K562 (cell line): ENCODE data around the gene FANCF. TPM values are rescaled to one million over a fixed set of nuclear protein-coding genes. Genes with fewer than 3 reads are reported as not detected.
A peak's percentile ranks its signal among the peaks of the same experiment; 100 is the strongest.

ENCODE experiments used
- E2F3 ChIP-seq: fragments of 250-450 bp; sonication (Bioruptor Pico); IDR thresholded peaks from 2 replicates; pipeline ENCODE4 v1.4.0; 2020; ENCODE audit warnings: mild to moderate bottlenecking
- ESRRA ChIP-seq: fragments of 450-650 bp; IDR thresholded peaks from 2 replicates; pipeline ENCODE4 v1.6.1; 2014; ENCODE audit warnings: low read depth, mild to moderate bottlenecking, moderate library complexity, borderline replicate concordance
- HDAC3 ChIP-seq: fragments of 450-650 bp; IDR thresholded peaks from 2 replicates; pipeline ENCODE4 v1.6.1; 2018; ENCODE audit warnings: borderline replicate concordance, mild to moderate bottlenecking, moderate library complexity; ENCODE audit not compliant: partially characterized antibody
- POLR2A ChIP-seq: fragments of 450-650 bp; conservative IDR thresholded peaks from 2 replicates; pipeline ENCODE4 v1.6.1; 2016
- POLR3G ChIP-seq: IDR thresholded peaks from 2 replicates; pipeline ENCODE4 v1.6.1; 2011; ENCODE audit not compliant: insufficient read length, insufficient replicate concordance; ENCODE audit errors: extremely low read depth
- PURB ChIP-seq: sonication (generic); formaldehyde crosslinking; IDR thresholded peaks from 2 replicates; pipeline ENCODE4 v1.9.0; 2021; ENCODE audit warnings: low read depth, mild to moderate bottlenecking, missing genetic modification reagents
- SMARCA4 ChIP-seq: fragments of 450-650 bp; IDR thresholded peaks from 2 replicates; pipeline ENCODE4 v1.6.1; 2016
- TEAD2 ChIP-seq: fragments of 450-650 bp; IDR thresholded peaks from 2 replicates; pipeline ENCODE4 v1.6.1; 2016; ENCODE audit warnings: missing genetic modification characterization, control low read depth, missing compliant biosample characterization
- TFE3 ChIP-seq: fragments of 450-650 bp; formaldehyde crosslinking; IDR thresholded peaks from 2 replicates; pipeline ENCODE4 v1.4.0; 2020; ENCODE audit warnings: mild to moderate bottlenecking, mixed read lengths
- ZC3H8 ChIP-seq: fragments of 450-650 bp; IDR thresholded peaks from 2 replicates; pipeline ENCODE4 v1.6.1; 2017
- ZKSCAN8 ChIP-seq: fragments of 200-800 bp; sonication (Bioruptor generic); IDR thresholded peaks from 2 replicates; pipeline ENCODE4 v1.6.1; 2016; ENCODE audit warnings: missing genetic modification characterization, missing compliant biosample characterization
- ZNF609 ChIP-seq: sonication (generic); formaldehyde crosslinking; IDR thresholded peaks from 2 replicates; pipeline ENCODE4 v1.8.1; 2023; ENCODE audit warnings: missing genetic modification reagents, mild to moderate bottlenecking, borderline replicate concordance
- polyA plus RNA-seq, 8 experiments: library from polyadenylated mRNA; depleted of rRNA in 4 of 8; stranded (reverse) in 5 of 8; unstranded in 3 of 8; fragments of >200 nt; fragmentation: Nextera tagmentation in 2 of 8; fragmentation: Illumina TruSeq in 1 of 8; extraction: Ambion mirVana in 2 of 8; extraction: Trizol in 1 of 8; gene quantifications; 2 replicates each; pipeline versions ENCODE4 v1.2.1 to v1.2.3, GENCODE V29; 2011 to 2014; ENCODE audit warnings: inconsistent platforms in 1 of 8, missing spikeins in 1 of 8
- total RNA-seq, 7 experiments: library from RNA; depleted of rRNA in 6 of 7; stranded (reverse); fragments of >200 nt in 6 of 7; fragmentation: Illumina TruSeq in 2 of 7; extraction: Trizol in 2 of 7; gene quantifications; 2 replicates each; pipeline versions ENCODE4 v1.2.1 to v1.2.3, GENCODE V29; 2011 to 2021; ENCODE audit warnings: low replicate concordance in 1 of 7
- TF ChIP-seq, protein P1 (sequence below), 2 experiments: fragments of 450-650 bp; formaldehyde crosslinking in 1 of 2; IDR thresholded peaks; 2 replicates each; pipeline versions ENCODE4 v1.4.0 to v1.6.1; 2014 to 2020; ENCODE audit warnings: mild to moderate bottlenecking in 2 of 2, borderline replicate concordance in 1 of 2, low read depth in 1 of 2

FANCF gene
- total and polyA plus RNA-seq, 9 of the 15 experiments (the other 6 are each of a cell fraction or from before 2014, with no cell fraction given), result 0.99 to 10.3 (median 7.5) TPM

DNA sequence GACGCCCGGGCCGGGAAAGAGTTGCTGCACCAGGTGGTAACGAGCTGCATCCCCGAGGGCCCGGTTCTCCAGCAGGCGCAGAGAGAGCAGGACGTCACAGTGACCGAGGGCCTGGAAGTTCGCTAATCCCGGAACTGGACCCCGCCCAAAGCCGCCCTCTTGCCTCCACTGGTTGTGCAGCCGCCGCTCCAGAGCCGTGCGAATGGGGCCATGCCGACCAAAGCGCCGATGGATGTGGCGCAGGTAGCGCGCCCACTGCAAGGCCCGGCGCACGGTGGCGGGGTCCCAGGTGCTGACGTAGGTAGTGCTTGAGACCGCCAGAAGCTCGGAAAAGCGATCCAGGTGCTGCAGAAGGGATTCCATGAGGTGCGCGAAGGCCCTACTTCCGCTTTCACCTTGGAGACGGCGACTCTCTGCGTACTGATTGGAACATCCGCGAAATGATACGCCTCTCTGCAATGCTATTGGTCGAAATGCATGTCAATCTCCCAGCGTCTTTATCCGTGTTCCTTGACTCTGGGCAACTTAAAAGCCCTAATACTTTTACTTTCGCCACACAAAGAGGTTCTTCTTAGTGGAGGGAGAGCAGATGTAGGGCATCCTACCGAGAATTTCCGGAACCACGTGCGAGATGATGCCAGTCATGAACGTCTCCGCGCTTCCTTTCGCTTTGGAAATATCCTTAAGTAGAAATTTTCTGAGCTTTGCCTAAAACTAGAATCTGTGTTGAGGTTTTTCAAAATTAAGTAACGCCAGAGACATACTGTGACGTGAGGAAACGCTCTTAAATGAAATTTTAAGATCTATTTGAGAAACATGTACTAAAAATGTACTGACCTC lies at the start of gene FANCF (continued):
- no peak for TF ChIP-seq ZNF609 (CRISPR knock-in tag)
- no peak for TF ChIP-seq ESRRA
- TF ChIP-seq HDAC3, result no peak
- TF ChIP-seq POLR3G, result no peak
- no peak for TF ChIP-seq SMARCA4
- TF ChIP-seq ZC3H8, result no peak
- TF ChIP-seq, protein P1, sequence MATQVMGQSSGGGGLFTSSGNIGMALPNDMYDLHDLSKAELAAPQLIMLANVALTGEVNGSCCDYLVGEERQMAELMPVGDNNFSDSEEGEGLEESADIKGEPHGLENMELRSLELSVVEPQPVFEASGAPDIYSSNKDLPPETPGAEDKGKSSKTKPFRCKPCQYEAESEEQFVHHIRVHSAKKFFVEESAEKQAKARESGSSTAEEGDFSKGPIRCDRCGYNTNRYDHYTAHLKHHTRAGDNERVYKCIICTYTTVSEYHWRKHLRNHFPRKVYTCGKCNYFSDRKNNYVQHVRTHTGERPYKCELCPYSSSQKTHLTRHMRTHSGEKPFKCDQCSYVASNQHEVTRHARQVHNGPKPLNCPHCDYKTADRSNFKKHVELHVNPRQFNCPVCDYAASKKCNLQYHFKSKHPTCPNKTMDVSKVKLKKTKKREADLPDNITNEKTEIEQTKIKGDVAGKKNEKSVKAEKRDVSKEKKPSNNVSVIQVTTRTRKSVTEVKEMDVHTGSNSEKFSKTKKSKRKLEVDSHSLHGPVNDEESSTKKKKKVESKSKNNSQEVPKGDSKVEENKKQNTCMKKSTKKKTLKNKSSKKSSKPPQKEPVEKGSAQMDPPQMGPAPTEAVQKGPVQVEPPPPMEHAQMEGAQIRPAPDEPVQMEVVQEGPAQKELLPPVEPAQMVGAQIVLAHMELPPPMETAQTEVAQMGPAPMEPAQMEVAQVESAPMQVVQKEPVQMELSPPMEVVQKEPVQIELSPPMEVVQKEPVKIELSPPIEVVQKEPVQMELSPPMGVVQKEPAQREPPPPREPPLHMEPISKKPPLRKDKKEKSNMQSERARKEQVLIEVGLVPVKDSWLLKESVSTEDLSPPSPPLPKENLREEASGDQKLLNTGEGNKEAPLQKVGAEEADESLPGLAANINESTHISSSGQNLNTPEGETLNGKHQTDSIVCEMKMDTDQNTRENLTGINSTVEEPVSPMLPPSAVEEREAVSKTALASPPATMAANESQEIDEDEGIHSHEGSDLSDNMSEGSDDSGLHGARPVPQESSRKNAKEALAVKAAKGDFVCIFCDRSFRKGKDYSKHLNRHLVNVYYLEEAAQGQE (IDR thresholded peaks at IDR 0.05; ENCODE audit: borderline replicate concordance), result no peak
- TF ChIP-seq, protein P1 (CRISPR knock-in tag; IDR thresholded peaks at IDR 0.05; ENCODE audit: low read depth), result no peak
- TF ChIP-seq E2F3, result no peak
- TF ChIP-seq ZKSCAN8 (CRISPR knock-in tag), result no peak
- TF ChIP-seq TEAD2 (tag), result no peak
- TF ChIP-seq POLR2A, result peak; percentile 83
- TF ChIP-seq TFE3 (CRISPR knock-in tag), result no peak
- no peak for TF ChIP-seq PURB (CRISPR knock-in tag)
